Raji (cell line): ENCODE measurements around the gene KMT2C.

ENCODE experiments used
- POLR2A ChIP-seq: IDR thresholded peaks from 2 replicates; pipeline ENCODE4 v1.6.1; 2011; ENCODE audit warnings: low read depth, low read length, control low read depth; ENCODE audit not compliant: insufficient read depth

The KMT2C gene

GRCh38 chr7:152370297-152370696 lies 65.5 kb downstream of the KMT2C start:
- TF ChIP-seq POLR2A: no peak

GRCh38 chr7:152369518-152369917 lies 66.3 kb downstream of the KMT2C start:
- TF ChIP-seq POLR2A: no peak

- no peak for TF ChIP-seq POLR2A
These were observed 68.6 kb downstream of the KMT2C start for GRCh38 chr7:152367170-152367569.

- no peak for TF ChIP-seq POLR2A
These were observed 69.1 kb downstream of the KMT2C start for GRCh38 chr7:152366662-152367061.

GRCh38 chr7:152365982-152366603 lies 69.7 kb downstream of the KMT2C start:
- TF ChIP-seq POLR2A: no peak

- no peak for TF ChIP-seq POLR2A
These were observed 72.0 kb downstream of the KMT2C start for GRCh38 chr7:152363798-152364197.

GRCh38 chr7:152362128-152362926 lies 73.5 kb downstream of the KMT2C start:
- TF ChIP-seq POLR2A: no peak

GRCh38 chr7:152355474-152356057 lies 80.2 kb downstream of the KMT2C start:
- no peak for TF ChIP-seq POLR2A

GRCh38 chr7:152354061-152354460 lies 81.7 kb downstream of the KMT2C start:
- no peak for TF ChIP-seq POLR2A

GRCh38 chr7:152351168-152351567 lies 84.6 kb downstream of the KMT2C start:
- TF ChIP-seq POLR2A: no peak

- TF ChIP-seq POLR2A: no peak
These were observed 87.9 kb downstream of the KMT2C start for GRCh38 chr7:152347888-152348287.

- TF ChIP-seq POLR2A: no peak
These were observed 91.5 kb downstream of the KMT2C start for GRCh38 chr7:152344253-152344652.

GRCh38 chr7:152342796-152343195 lies 93.0 kb downstream of the KMT2C start:
- no peak for TF ChIP-seq POLR2A

- no peak for TF ChIP-seq POLR2A
These were observed 93.9 kb downstream of the KMT2C start for GRCh38 chr7:152341914-152342236.

- no peak for TF ChIP-seq POLR2A
These were observed 94.5 kb downstream of the KMT2C start for GRCh38 chr7:152341039-152341913.
